Measurements from ENCODE around the gene NISCH. TPM values are rescaled to one million over a fixed set of nuclear protein-coding genes. Genes with fewer than 3 reads are reported as not detected.

The NISCH gene
- total and polyA plus RNA-seq, 2 donors (not counting 1 experiment from before 2014, with no cell fraction given) = 31.1 to 69.9 TPM

DNA sequence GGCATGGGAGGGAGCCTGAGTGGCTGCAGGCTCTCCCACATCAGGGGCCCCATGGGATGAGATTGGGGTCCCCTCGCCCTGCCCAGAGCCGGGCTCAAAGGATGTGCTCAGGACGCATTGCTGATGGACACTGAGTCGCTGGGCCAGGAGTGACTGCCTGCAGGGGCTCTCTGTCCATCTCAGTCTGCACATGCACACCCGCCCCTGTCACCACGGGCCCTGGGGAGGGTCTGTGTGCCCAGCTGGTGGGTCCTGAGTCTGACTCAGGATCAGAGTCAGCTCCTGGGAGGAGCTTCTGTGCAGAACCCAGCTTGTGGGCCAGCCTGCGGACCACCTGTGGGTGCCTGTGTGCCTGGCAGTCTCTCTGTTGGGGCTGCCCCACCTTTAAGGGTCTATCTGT lies 57.9 kb downstream of the NISCH start:
- Histone ChIP-seq H3K79me2 (ENCODE audit: control insufficient read depth, insufficient read depth, low read length) (no peaks in the 10 kb centered on the region), H3K4me3 (replicated peaks in 1 of 4; ENCODE audit: control extremely low read depth in 1 of 4, insufficient read depth in 1 of 4, low read depth in 3 of 4, low read length in 4 of 4) (no peak overlapping the region), H3K9me3 (ENCODE audit: control insufficient read depth, insufficient read depth, low read depth, low read length) (no peaks in the 10 kb centered on the region), H4K20me1 (ENCODE audit: control insufficient read depth, extremely low read depth, insufficient read depth, low read length) (no peaks in the 10 kb centered on the region), H3K9ac (ENCODE audit: insufficient read depth, low read length) (no peak overlapping the region), H3K4me2 (ENCODE audit: extremely low read depth, insufficient read depth, low read length) (no peak overlapping the region), H2AFZ (ENCODE audit: low read length) (no peak overlapping the region), H3K36me3 (ENCODE audit: control insufficient read depth, insufficient read depth, low read length) (no peaks in the 10 kb centered on the region), H3K27me3 (ENCODE audit: control insufficient read depth, insufficient read depth, low read length) (peaks cover 8% of the 10 kb centered on the region), H3K27ac (ENCODE audit: insufficient read depth, low read length) (no peak overlapping the region), H3K4me1 (ENCODE audit: control insufficient read depth, extremely low read depth, insufficient read depth, low read length) (no peaks in the 10 kb centered on the region)
- no peak for DNase-seq (ENCODE audit: low read depth in 2 of 2)
- TF ChIP-seq EZH2 (IDR thresholded peaks at IDR 0.05; ENCODE audit: low read length, missing control alignments) = no peak
- TF ChIP-seq, protein P1, sequence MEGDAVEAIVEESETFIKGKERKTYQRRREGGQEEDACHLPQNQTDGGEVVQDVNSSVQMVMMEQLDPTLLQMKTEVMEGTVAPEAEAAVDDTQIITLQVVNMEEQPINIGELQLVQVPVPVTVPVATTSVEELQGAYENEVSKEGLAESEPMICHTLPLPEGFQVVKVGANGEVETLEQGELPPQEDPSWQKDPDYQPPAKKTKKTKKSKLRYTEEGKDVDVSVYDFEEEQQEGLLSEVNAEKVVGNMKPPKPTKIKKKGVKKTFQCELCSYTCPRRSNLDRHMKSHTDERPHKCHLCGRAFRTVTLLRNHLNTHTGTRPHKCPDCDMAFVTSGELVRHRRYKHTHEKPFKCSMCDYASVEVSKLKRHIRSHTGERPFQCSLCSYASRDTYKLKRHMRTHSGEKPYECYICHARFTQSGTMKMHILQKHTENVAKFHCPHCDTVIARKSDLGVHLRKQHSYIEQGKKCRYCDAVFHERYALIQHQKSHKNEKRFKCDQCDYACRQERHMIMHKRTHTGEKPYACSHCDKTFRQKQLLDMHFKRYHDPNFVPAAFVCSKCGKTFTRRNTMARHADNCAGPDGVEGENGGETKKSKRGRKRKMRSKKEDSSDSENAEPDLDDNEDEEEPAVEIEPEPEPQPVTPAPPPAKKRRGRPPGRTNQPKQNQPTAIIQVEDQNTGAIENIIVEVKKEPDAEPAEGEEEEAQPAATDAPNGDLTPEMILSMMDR (conservative IDR thresholded peaks at IDR 0.05 in 1 of 2, IDR thresholded peaks at IDR 0.05 in 1 of 2; ENCODE audit: low read depth in 1 of 2, low read length in 2 of 2) = no peak

DNA sequence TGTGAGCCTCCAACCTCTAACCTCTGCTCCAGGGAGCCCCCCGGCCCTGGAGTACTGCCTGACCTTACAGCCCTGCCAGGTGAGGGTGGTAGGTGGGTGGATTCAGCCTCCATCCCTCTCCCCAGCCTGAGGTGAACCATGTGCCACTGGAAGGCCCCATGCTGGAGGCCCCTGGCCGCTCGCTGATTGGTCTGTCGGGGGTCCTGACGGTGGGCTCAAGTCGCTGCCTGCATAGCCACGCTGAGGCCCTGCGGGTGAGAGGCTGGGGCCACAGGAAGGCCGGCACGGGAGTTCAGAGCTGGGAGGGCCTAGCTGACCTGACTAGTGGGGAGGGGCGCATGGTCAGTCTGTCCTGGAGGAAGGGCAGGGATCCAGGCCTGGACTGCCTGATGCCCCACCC lies 59.2 kb downstream of the NISCH start:
- no peaks in the 10 kb centered on the region for H3K4me1 ChIP-seq (ENCODE audit: control insufficient read depth, extremely low read depth, insufficient read depth, low read length)

DNA sequence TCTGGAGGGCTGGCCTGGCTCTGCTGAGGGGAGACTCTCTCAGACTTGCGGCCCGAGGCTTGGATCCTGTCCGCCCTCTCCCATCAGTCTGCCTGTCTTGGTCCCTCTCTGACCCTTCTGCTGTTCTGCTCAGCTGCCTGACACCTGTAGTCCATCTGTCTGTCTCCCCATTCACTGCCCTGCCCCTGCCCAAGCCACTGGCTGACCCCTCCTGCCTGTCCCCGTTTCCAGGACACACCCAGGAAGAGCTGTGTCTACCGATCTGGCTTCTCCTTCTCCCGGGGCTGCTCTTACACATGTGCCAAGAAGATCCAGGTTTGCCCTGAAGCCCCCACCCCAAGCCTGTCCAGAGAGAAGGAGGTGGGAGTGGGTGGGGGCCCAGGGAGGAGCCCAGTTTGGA lies 59.8 kb downstream of the NISCH start:
- no peak for TF ChIP-seq EZH2 (IDR thresholded peaks at IDR 0.05; ENCODE audit: low read length, missing control alignments)
- TF ChIP-seq, protein P1 (conservative IDR thresholded peaks at IDR 0.05 in 1 of 2, IDR thresholded peaks at IDR 0.05 in 1 of 2; ENCODE audit: low read depth in 1 of 2, low read length in 2 of 2) = no peak
- no peaks in the 10 kb centered on the region for H4K20me1 ChIP-seq (ENCODE audit: control insufficient read depth, extremely low read depth, insufficient read depth, low read length)
- H3K36me3 ChIP-seq (ENCODE audit: control insufficient read depth, insufficient read depth, low read length) = no peaks in the 10 kb centered on the region
- H3K9ac ChIP-seq (ENCODE audit: insufficient read depth, low read length) = no peak overlapping the region
- H2AFZ ChIP-seq (ENCODE audit: low read length) = no peak overlapping the region
- no peaks in the 10 kb centered on the region for H3K9me3 ChIP-seq (ENCODE audit: control insufficient read depth, insufficient read depth, low read depth, low read length)
- DNase-seq (ENCODE audit: low read depth in 2 of 2) = no peak
- no peak overlapping the region for H3K4me3 ChIP-seq (replicated peaks in 1 of 4; ENCODE audit: control extremely low read depth in 1 of 4, insufficient read depth in 1 of 4, low read depth in 3 of 4, low read length in 4 of 4)
- H3K4me1 ChIP-seq (ENCODE audit: control insufficient read depth, extremely low read depth, insufficient read depth, low read length) = no peaks in the 10 kb centered on the region
- no peaks in the 10 kb centered on the region for H3K79me2 ChIP-seq (ENCODE audit: control insufficient read depth, insufficient read depth, low read length)
- no peak overlapping the region for H3K4me2 ChIP-seq (ENCODE audit: extremely low read depth, insufficient read depth, low read length)
- peaks cover 8% of the 10 kb centered on the region for H3K27me3 ChIP-seq (ENCODE audit: control insufficient read depth, insufficient read depth, low read length)
- no peak overlapping the region for H3K27ac ChIP-seq (ENCODE audit: insufficient read depth, low read length)

More for the DNA sequence above, 59.2 kb downstream of the NISCH start:
- Histone ChIP-seq H3K9ac (ENCODE audit: insufficient read depth, low read length) (no peak overlapping the region), H2AFZ (ENCODE audit: low read length) (no peak overlapping the region), H4K20me1 (ENCODE audit: control insufficient read depth, extremely low read depth, insufficient read depth, low read length) (no peaks in the 10 kb centered on the region), H3K4me3 (replicated peaks in 1 of 4; ENCODE audit: control extremely low read depth in 1 of 4, insufficient read depth in 1 of 4, low read depth in 3 of 4, low read length in 4 of 4) (no peak overlapping the region), H3K27me3 (ENCODE audit: control insufficient read depth, insufficient read depth, low read length) (peaks cover 8% of the 10 kb centered on the region), H3K79me2 (ENCODE audit: control insufficient read depth, insufficient read depth, low read length) (no peaks in the 10 kb centered on the region), H3K4me2 (ENCODE audit: extremely low read depth, insufficient read depth, low read length) (no peak overlapping the region), H3K9me3 (ENCODE audit: control insufficient read depth, insufficient read depth, low read depth, low read length) (no peaks in the 10 kb centered on the region), H3K36me3 (ENCODE audit: control insufficient read depth, insufficient read depth, low read length) (no peaks in the 10 kb centered on the region), H3K27ac (ENCODE audit: insufficient read depth, low read length) (no peak overlapping the region)
- DNase-seq (ENCODE audit: low read depth in 2 of 2) = no peak
- TF ChIP-seq, protein P1 (conservative IDR thresholded peaks at IDR 0.05 in 1 of 2, IDR thresholded peaks at IDR 0.05 in 1 of 2; ENCODE audit: low read depth in 1 of 2, low read length in 2 of 2) = no peak
- TF ChIP-seq EZH2 (IDR thresholded peaks at IDR 0.05; ENCODE audit: low read length, missing control alignments) = no peak
